ENCODE data around the gene CAMKK2. TPM values are rescaled to one million over a fixed set of nuclear protein-coding genes. Genes with fewer than 3 reads are reported as not detected.

The CAMKK2 gene
- total and polyA plus RNA-seq, 9 of the 15 experiments (the other 6 are each of a cell fraction or from before 2014, with no cell fraction given): 4.3 to 32.0 (median 18.2) TPM

GRCh38 chr12:121218588-121219352, 77.7 kb downstream of the CAMKK2 start:
- no TSS peak for BruUV-seq (replicated peaks)
- Histone ChIP-seq H3K27me3 (ENCODE audit: control insufficient read depth in 2 of 2, insufficient read depth in 2 of 2, low read length in 2 of 2) (no peaks in the 10 kb centered on the region), H3K9me1 (ENCODE audit: control insufficient read depth, insufficient read depth, low read length) (peaks cover 10% of the 10 kb centered on the region), H2AFZ (ENCODE audit: low read depth, low read length) (no peak overlapping the region), H3K36me3 (ENCODE audit: control insufficient read depth, insufficient read depth, low read length) (peaks cover 12% of the 10 kb centered on the region; the same call in 1 of the 3 replicates), H3K4me1 (replicated peaks in 1 of 2; ENCODE audit: control insufficient read depth in 2 of 2, insufficient read depth in 2 of 2, low read length in 2 of 2) (peaks cover 3 to 8% of the 10 kb centered on the region in 2 experiments; a peak in 4 of 5 replicates), H3K9me3 (replicated peaks; ENCODE audit: control insufficient read depth, insufficient read depth, low read depth, low read length) (no peaks in the 10 kb centered on the region), H4K20me1 (replicated peaks; ENCODE audit: control insufficient read depth, insufficient read depth, low read length) (no peaks in the 10 kb centered on the region), H3K27ac (ENCODE audit: extremely low read depth, low read depth, low read length) (no peak overlapping the region), H3K4me2 (ENCODE audit: insufficient read depth, low read length) (no peak overlapping the region), H3K79me2 (ENCODE audit: control insufficient read depth, insufficient read depth, low read length) (no peaks in the 10 kb centered on the region), H3K4me3 (no peak overlapping the region), H3K9ac (ENCODE audit: insufficient read depth in 1 of 2, low read depth in 2 of 2, low read length in 2 of 2) (0 out of 4 replicates have a peak overlapping the region, but pooled peaks of 1 of the 2 experiments have one; percentile 62)
- CTCF ChIA-PET (ENCODE audit: low intra/inter-chr PET ratio): interaction anchor here (1.0 kb wide), 1 partner anchor 158 kb away, joined by 4 read pairs; no protein-coding TSS in a partner anchor
- DNase-seq (ENCODE audit: extremely low read depth in 1 of 4, low spot score in 3 of 4) (peak in 1 of 4 experiments; percentile 6), FAIRE-seq (no peak), ATAC-seq (no peak; the same call in 2 of the 3 replicates)
- POLR2A ChIA-PET: interaction anchor here (0.6 to 2.0 kb wide), 4 partner anchors 12 to 263 kb away, joined by 3 to 8 read pairs (median 4); no protein-coding TSS in a partner anchor
- TF ChIP-seq SMAD3 (CRISPR knock-in tag; conservative IDR thresholded peaks at IDR 0.05): no peak
- TF ChIP-seq ZNF121 (CRISPR knock-in tag; conservative IDR thresholded peaks at IDR 0.05): peak; percentile 57
- TF ChIP-seq PRDM10 (IDR thresholded peaks at IDR 0.05; ENCODE audit: partially characterized antibody): peak; percentile 43
- WGBS (ENCODE audit: insufficient coverage, low coverage, missing lambda C conversion rate): 82% methylated on average over 18 of the region's 18 CpGs
- intact Hi-C loops (cut with micrococcal nuclease): loop anchor here (10.0 kb wide), 1 partner anchor 214 kb away; no protein-coding TSS in a partner anchor
- in situ Hi-C loops (cut with MboI): no loop called here

All from K562 (cell line).